Spleen (tissue), 7 donors: ENCODE results near the gene APOBEC2.

Experiments
- CTCF ChIP-seq, 11 experiments: fragments of 200-600 bp in 7 of 11; fragments of 450-650 bp in 4 of 11; sonication (generic) in 4 of 11; IDR thresholded peaks in 8 of 11; conservative IDR thresholded peaks in 3 of 11; 1 replicate in 7 of 11; 2 replicates in 4 of 11; pipeline versions ENCODE4 v1.4.0 to v1.8.0; 2016 to 2021; ENCODE audit warnings: antibody characterized with exemption in 11 of 11, inconsistent platforms in 4 of 11, mild to moderate bottlenecking in 1 of 11
- POLR2A ChIP-seq, 3 donors: fragments of 450-650 bp; IDR thresholded peaks; one replicate each; pipeline ENCODE4 v1.5.1; 2017; ENCODE audit warnings: antibody characterized with exemption in 3 of 3, mild to moderate bottlenecking in 1 of 3
- POLR2AphosphoS5 ChIP-seq, 3 donors: sonication (generic); formaldehyde crosslinking; IDR thresholded peaks; one replicate each; pipeline ENCODE4 v1.5.1; 2017; ENCODE audit warnings: antibody characterized with exemption in 3 of 3
- donor health status: DM: no; HTN: no; CAD: no; lungs with moderate emphysema.
- donor health status: DM: no; HTN: no; CAD: no.
- donor health status: DM: no; HTN: no; CAD: no.

GRCh38 chr6:41039060-41039998, 13.7 kb upstream of the APOBEC2 start, which contains the start of gene UNC5CL:
- TF ChIP-seq POLR2A (IDR thresholded peaks at IDR 0.05) (no peak), POLR2AphosphoS5 (IDR thresholded peaks at IDR 0.05) (no peak), CTCF (IDR thresholded peaks at IDR 0.05 in 8 of 11, conservative IDR thresholded peaks at IDR 0.05 in 3 of 11) (peak in 10 of 11 experiments; percentile 38 to 80 (median 62))
